Measurements from ENCODE around the gene PRKN. TPM values are rescaled to one million over a fixed set of nuclear protein-coding genes. Genes with fewer than 3 reads are reported as not detected.

PRKN gene
- total and polyA plus RNA-seq, 2 donors (not counting 3 experiments of a cell fraction or from before 2014, with no cell fraction given), result 0.06 TPM; not detected in 1

DNA sequence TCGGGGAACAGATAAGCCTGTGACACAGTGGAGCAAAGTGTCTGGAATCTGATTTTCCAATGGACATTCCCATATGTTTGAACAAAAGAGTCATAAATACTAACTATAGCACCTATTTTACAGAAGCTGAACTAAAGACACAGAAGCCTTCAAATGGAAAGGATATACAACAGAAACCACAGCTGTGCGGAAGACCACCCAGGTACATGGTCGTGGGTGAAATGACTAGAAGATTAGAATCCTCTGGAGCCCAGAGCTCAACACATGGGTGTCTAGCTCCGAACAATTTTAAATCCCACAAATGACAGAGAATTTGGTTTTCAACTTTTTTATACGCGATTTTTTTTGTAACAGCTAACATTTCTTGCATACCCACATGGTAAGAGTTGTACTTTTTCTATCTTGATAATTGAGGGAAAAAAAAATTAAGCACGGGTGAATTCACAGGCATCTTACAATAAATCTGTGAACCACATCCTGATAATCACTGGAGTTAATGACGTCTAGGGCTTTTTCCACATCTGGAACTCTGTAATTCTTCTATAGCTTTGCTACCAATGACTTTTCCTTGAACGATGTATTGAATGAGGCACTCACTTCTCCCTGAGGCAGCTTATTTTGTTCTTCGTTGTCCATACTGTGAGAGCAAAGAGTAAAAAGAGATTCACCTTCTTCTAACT lies 1182.6 kb downstream of the PRKN start:
- Histone ChIP-seq H2AFZ (ENCODE audit: low read depth, low read length) (no peak overlapping the region), H3K4me1 (ENCODE audit: control insufficient read depth, extremely low read depth, insufficient read depth, low read length) (no peaks in the 10 kb centered on the region), H3K27me3 (ENCODE audit: control insufficient read depth in 2 of 2, insufficient read depth in 2 of 2, low read length in 2 of 2) (no peaks in the 10 kb centered on the region), H3K4me3 (replicated peaks in 1 of 3; ENCODE audit: insufficient read depth in 1 of 3, low read depth in 1 of 3, low read length in 3 of 3) (no peak overlapping the region), H3K9me3 (replicated peaks; ENCODE audit: control insufficient read depth, insufficient read depth, low read length) (no peaks in the 10 kb centered on the region), H3K36me3 (ENCODE audit: control insufficient read depth in 2 of 2, extremely low read depth in 1 of 2, insufficient read depth in 2 of 2, low read length in 2 of 2) (no peaks in the 10 kb centered on the region), H3K4me2 (ENCODE audit: insufficient read depth, low read length) (no peak overlapping the region), H3K9ac (replicated peaks; ENCODE audit: extremely low read depth, insufficient read depth, low read length) (no peak overlapping the region), H3K9me1 (replicated peaks; ENCODE audit: control insufficient read depth, extremely low read depth, insufficient read depth, low read length) (no peaks in the 10 kb centered on the region), H3K27ac (ENCODE audit: insufficient read depth, low read depth, low read length) (no peak overlapping the region), H4K20me1 (replicated peaks; ENCODE audit: control insufficient read depth, extremely low read depth, insufficient read depth, low read length) (no peaks in the 10 kb centered on the region), H3K79me2 (ENCODE audit: control insufficient read depth, insufficient read depth, low read length) (no peaks in the 10 kb centered on the region)
- dilution Hi-C loops (cut with MboI; ENCODE audit: extremely low pct_ligation_motif_present, low sequenced_read_pairs), result no loop called here
- ChIA-PET POLR2A (no interaction called here), CTCF (no interaction called here)
- TF ChIP-seq POLR2A (IDR thresholded peaks at IDR 0.05; ENCODE audit: low read depth, low read length) (no peak), JUN (IDR thresholded peaks at IDR 0.05; ENCODE audit: borderline replicate concordance, insufficient read depth, insufficient read length, low read depth) (no peak), EZH2 (IDR thresholded peaks at IDR 0.05; ENCODE audit: borderline replicate concordance, low read depth, low read length, severe bottlenecking) (no peak), POLR2AphosphoS5 (IDR thresholded peaks at IDR 0.05; ENCODE audit: insufficient read depth, low read depth, low read length) (no peak)
- TF ChIP-seq, protein P1, sequence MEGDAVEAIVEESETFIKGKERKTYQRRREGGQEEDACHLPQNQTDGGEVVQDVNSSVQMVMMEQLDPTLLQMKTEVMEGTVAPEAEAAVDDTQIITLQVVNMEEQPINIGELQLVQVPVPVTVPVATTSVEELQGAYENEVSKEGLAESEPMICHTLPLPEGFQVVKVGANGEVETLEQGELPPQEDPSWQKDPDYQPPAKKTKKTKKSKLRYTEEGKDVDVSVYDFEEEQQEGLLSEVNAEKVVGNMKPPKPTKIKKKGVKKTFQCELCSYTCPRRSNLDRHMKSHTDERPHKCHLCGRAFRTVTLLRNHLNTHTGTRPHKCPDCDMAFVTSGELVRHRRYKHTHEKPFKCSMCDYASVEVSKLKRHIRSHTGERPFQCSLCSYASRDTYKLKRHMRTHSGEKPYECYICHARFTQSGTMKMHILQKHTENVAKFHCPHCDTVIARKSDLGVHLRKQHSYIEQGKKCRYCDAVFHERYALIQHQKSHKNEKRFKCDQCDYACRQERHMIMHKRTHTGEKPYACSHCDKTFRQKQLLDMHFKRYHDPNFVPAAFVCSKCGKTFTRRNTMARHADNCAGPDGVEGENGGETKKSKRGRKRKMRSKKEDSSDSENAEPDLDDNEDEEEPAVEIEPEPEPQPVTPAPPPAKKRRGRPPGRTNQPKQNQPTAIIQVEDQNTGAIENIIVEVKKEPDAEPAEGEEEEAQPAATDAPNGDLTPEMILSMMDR (IDR thresholded peaks at IDR 0.05; ENCODE audit: extremely low read depth in 1 of 2, insufficient read depth in 1 of 2, low read depth in 1 of 2, low read length in 2 of 2), result no peak
- intact Hi-C loops (cut with micrococcal nuclease), result no loop called here
- BruUV-seq (replicated peaks), result no TSS peak
- DNase-seq (ENCODE audit: low read depth, low spot score) (no peak), FAIRE-seq (no peak)

Measured in endothelial cell of umbilical vein (primary cell).